Tibial nerve (tissue), 3 donors: Measurements from ENCODE around the gene PDE3B.

Experiments
- CTCF ChIP-seq, 5 experiments: fragments of 200-600 bp in 3 of 5; fragments of 450-650 bp in 2 of 5; sonication (generic) in 3 of 5; IDR thresholded peaks; one replicate each; pipeline ENCODE4 v1.5.1; 2016 to 2019; ENCODE audit warnings: antibody characterized with exemption in 5 of 5, mild to moderate bottlenecking in 3 of 5, moderate library complexity in 2 of 5
- POLR2A ChIP-seq, 2 donors: fragments of 450-650 bp; IDR thresholded peaks; one replicate each; pipeline ENCODE4 v1.6.1; 2017; ENCODE audit warnings: antibody characterized with exemption in 2 of 2, mild to moderate bottlenecking in 2 of 2, moderate library complexity in 2 of 2

DNA sequence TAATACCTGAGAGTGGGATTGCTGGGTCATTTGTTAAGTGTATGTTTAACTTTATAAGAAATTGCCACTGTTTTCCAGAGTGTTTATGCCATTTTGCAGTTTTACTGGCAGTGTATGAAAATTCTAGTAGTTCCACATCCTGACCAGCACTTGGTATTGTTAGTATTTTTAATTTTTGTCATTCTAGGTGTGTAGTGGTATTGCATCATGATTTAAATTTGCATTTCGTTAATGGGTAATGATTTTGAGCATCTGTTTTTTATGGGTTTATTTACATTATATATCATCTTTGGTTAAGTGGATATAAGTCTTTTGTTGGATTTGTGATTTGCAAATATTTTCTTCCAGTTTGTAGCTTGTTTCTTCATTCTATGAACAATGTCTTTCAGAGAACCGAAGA lies 34.7 kb downstream of the PDE3B start:
- TF ChIP-seq CTCF (IDR thresholded peaks at IDR 0.05) (no peak), POLR2A (IDR thresholded peaks at IDR 0.05) (no peak)
